Measurements from ENCODE around the gene SMIM5.
"Not testable (repeated sequence)": the region's sequence is repeated elsewhere in the genome, so short reads cannot be mapped to it uniquely, and the experiment has no call there.

Gene SMIM5

GRCh38 chr17:75634376-75634740 is 1.1 kb downstream of the SMIM5 start:
- TF ChIP-seq CTCF (IDR thresholded peaks at IDR 0.05; ENCODE audit: extremely low read depth, missing control alignments) = no peak
- no peak for DNase-seq (ENCODE audit: low spot score)

GRCh38 chr17:75634754-75635609 is 1.7 kb downstream of the SMIM5 start:
- DNase-seq (ENCODE audit: low spot score) = no peak
- TF ChIP-seq CTCF (IDR thresholded peaks at IDR 0.05; ENCODE audit: extremely low read depth, missing control alignments) = no peak

DNA sequence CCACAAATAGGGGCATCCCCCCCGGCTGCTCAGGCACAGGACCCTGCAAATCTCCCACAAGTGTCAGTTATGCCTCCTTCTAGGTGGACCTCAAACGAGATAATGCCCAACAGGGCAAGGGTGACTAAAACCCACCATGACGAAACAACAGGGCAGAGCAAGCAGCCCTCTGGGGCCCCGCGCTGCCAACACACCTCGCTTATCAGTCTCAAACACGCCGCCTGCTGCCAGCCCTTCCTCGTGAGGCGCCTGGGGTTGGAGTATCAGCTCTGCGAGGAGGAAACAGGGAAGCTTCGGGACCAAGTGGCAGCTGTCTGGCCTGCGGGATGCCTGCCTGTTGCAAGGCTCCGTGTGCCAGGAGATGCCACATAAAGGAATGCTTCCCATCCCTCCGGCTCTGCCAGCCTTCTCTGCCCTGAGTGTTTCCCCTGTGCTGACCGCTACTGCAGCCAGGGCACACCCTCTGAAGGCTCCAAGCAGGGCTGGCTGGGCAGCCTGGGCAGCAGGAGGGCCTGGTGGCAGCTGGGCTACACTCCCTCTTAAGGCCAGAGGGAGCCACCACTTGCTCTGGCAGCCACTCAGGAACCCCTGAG is 2.5 kb downstream of the SMIM5 start:
- TF ChIP-seq CTCF (IDR thresholded peaks at IDR 0.05; ENCODE audit: extremely low read depth, missing control alignments) = no peak

DNA sequence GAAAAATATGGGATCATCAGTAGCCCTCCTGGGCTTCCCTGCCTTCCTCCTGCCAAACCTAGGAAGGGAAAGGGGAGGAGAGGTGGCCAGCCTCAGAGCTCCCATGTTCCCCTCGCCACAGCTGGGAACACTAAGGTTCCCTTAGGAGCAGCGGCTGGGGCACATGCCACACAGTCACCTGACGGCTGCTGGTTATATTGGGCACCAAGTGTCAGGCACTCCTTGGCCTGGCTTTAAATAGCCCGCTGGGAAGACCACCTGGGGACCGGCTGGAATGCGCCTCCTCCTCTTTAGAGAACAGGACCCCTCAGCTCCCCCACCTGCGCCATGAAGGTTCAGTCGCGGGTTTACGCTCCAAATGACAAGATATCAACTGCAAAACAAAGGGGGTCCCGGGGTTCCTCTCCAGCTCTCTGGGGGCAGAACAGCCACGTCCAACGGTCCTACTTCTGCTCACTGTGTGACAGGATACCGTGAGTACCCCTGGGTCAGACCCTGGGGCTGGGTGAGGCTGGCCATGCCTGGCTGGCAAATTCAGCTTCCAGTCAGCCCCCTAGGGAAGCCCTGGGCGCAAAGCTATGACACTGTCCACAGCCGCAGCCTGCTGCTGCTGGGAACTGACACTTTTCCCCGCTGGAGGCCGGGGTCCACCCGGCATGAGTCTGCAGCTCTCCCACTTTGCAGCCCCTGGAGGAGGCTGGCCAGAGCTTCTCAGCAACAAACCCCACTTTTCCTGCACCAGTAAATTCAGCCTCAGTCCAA is 3.3 kb downstream of the SMIM5 start:
- no peak for DNase-seq (ENCODE audit: low spot score)
- TF ChIP-seq CTCF (IDR thresholded peaks at IDR 0.05; ENCODE audit: extremely low read depth, missing control alignments) = no peak

More for the DNA sequence above, 2.5 kb downstream of the SMIM5 start:
- no peak for DNase-seq (ENCODE audit: low spot score)

GRCh38 chr17:75637143-75637538 is 3.9 kb downstream of the SMIM5 start:
- TF ChIP-seq CTCF (IDR thresholded peaks at IDR 0.05; ENCODE audit: extremely low read depth, missing control alignments) = no peak
- DNase-seq (ENCODE audit: low spot score) = no peak

DNA sequence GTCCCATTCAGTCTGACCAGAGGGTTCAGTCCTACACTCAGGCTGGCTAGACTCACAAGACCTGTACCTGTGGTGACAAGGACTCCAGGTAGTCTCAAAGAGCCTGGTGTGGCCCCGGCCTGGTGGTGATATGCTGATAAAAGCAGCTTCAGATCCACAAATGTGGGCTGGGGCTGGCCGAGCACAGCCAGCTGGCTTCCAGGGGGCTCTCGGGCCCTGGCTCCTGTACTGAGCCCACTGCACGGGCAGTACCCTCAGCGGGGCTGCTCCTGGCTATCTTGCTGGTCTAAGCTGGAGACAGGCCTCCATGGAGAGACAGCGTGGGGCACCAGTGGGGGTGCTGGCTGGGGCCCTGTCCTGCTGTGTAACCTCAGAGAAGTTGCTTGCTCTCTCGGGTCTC is 4.3 kb downstream of the SMIM5 start:
- TF ChIP-seq CTCF (IDR thresholded peaks at IDR 0.05; ENCODE audit: extremely low read depth, missing control alignments) = no peak
- no peak for DNase-seq (ENCODE audit: low spot score)

- DNase-seq (ENCODE audit: low spot score) = not testable (repeated sequence)
Observed at GRCh38 chr17:75638039-75638438, 4.8 kb downstream of the SMIM5 start.
